ENCODE measurements around the gene CIAO2B.

The CIAO2B gene

GRCh38 chr16:66918803-66919568 is 15.2 kb downstream of the CIAO2B start, which contains the start of gene CDH16:
CDH16 (minus strand) TSS chr16:66918885; CDS start chr16:66918065, 820 bp downstream.
- Histone ChIP-seq H3K27me3 (ENCODE audit: control insufficient read depth, insufficient read depth, low read length) (peaks cover 11% of the 10 kb centered on the region), H3K9ac (ENCODE audit: low read depth, low read length) (no peak within 1 kb of the TSS), H3K9me3 (ENCODE audit: control insufficient read depth, insufficient read depth, low read length) (no peaks in the 10 kb centered on the region), H3K27ac (ENCODE audit: low read depth, low read length) (no peak within 1 kb of the TSS), H3K36me3 (ENCODE audit: control insufficient read depth, insufficient read depth, low read length) (no peaks in the 10 kb centered on the region), H3K4me1 (ENCODE audit: control insufficient read depth, insufficient read depth, low read length) (no peaks in the 10 kb centered on the region), H3K4me3 (ENCODE audit: low read depth, low read length) (no peak within 1 kb of the TSS)

DNA sequence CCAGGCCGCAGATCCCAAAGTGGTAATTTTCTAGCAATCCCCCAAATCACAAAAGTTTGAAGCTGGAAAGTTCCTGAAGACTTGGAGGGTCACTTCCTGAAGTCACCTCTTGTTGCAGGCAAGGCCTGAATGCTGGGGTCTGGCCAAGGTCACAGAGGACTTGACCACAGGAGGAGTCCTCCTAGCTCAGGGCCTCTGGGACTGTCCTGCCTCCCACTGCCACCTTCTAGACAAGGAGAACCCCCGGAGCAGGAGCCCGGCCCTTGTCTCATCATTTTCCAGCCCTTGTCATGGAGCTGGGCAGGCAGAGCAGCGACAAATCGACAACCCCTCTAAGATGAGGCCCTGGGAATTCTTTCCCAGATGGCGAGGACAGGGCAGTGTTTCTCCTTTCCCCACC is 15.8 kb downstream of the CIAO2B start:
- no peaks in the 10 kb centered on the region for H3K9me3 ChIP-seq (ENCODE audit: control insufficient read depth, insufficient read depth, low read length)
- H3K4me3 ChIP-seq (ENCODE audit: low read depth, low read length), result no peak overlapping the region
- H3K27ac ChIP-seq (ENCODE audit: low read depth, low read length), result no peak overlapping the region
- no peak overlapping the region for H3K9ac ChIP-seq (ENCODE audit: low read depth, low read length)
- no peaks in the 10 kb centered on the region for H3K36me3 ChIP-seq (ENCODE audit: control insufficient read depth, insufficient read depth, low read length)
- H3K4me1 ChIP-seq (ENCODE audit: control insufficient read depth, insufficient read depth, low read length), result no peaks in the 10 kb centered on the region
- peaks cover 5% of the 10 kb centered on the region for H3K27me3 ChIP-seq (ENCODE audit: control insufficient read depth, insufficient read depth, low read length)

GRCh38 chr16:66917741-66918140 is 16.5 kb downstream of the CIAO2B start:
- no peak overlapping the region for H3K27ac ChIP-seq (ENCODE audit: low read depth, low read length)
- no peaks in the 10 kb centered on the region for H3K9me3 ChIP-seq (ENCODE audit: control insufficient read depth, insufficient read depth, low read length)

DNA sequence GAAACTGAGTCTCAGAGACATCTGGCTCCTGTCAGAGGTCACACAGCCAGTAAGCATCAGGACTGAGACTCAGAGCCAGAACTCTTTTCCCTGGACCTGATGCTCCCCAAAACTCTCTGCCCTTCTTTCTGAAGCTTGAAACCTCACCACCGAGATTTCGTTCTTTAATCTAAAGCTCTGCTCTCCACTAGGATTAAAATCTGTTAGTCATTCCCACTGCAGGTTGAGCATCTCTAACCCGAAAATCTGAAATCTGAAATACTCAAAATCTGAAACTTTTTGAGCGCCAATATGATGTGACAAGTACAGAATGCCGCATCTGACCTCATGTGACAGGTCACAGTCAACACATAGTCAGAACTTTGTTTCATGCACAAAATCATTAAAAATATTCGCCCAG is 17.7 kb downstream of the CIAO2B start:
- Histone ChIP-seq H3K27me3 (ENCODE audit: control insufficient read depth, insufficient read depth, low read length) (peaks cover 4% of the 10 kb centered on the region), H3K4me1 (ENCODE audit: control insufficient read depth, insufficient read depth, low read length) (no peaks in the 10 kb centered on the region), H3K9me3 (ENCODE audit: control insufficient read depth, insufficient read depth, low read length) (no peaks in the 10 kb centered on the region), H3K4me3 (ENCODE audit: low read depth, low read length) (no peak overlapping the region), H3K9ac (ENCODE audit: low read depth, low read length) (no peak overlapping the region), H3K36me3 (ENCODE audit: control insufficient read depth, insufficient read depth, low read length) (no peaks in the 10 kb centered on the region), H3K27ac (ENCODE audit: low read depth, low read length) (no peak overlapping the region)

More at GRCh38 chr16:66917741-66918140, 16.5 kb downstream of the CIAO2B start:
- Histone ChIP-seq H3K4me1 (ENCODE audit: control insufficient read depth, insufficient read depth, low read length) (no peaks in the 10 kb centered on the region), H3K4me3 (ENCODE audit: low read depth, low read length) (no peak overlapping the region), H3K36me3 (ENCODE audit: control insufficient read depth, insufficient read depth, low read length) (no peaks in the 10 kb centered on the region), H3K27me3 (ENCODE audit: control insufficient read depth, insufficient read depth, low read length) (peaks cover 4% of the 10 kb centered on the region), H3K9ac (ENCODE audit: low read depth, low read length) (no peak overlapping the region)

DNA sequence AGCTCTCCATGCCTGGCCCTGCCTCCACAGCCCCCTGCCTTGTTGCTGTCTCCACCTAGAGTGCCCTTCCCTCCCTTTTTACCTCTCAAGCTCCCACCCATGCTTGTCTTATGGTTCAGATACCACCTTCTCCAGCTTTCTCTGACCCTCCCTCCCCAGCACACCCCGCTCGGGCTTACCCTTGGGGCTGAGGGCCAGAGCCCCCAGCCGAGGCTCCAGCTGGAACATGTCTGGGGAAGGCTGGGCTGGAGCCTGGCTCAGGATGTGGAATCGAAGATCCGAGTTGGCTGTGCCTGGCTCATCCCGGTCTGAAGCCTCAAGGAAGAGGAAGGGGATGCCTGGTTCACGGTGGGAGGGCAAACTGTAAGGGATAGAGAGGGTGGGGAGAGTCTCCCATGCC is 19.2 kb downstream of the CIAO2B start:
- Histone ChIP-seq H3K9me3 (ENCODE audit: control insufficient read depth, insufficient read depth, low read length) (no peaks in the 10 kb centered on the region), H3K27ac (ENCODE audit: low read depth, low read length) (no peak overlapping the region), H3K9ac (ENCODE audit: low read depth, low read length) (no peak overlapping the region), H3K4me1 (ENCODE audit: control insufficient read depth, insufficient read depth, low read length) (no peaks in the 10 kb centered on the region), H3K36me3 (ENCODE audit: control insufficient read depth, insufficient read depth, low read length) (no peaks in the 10 kb centered on the region), H3K4me3 (ENCODE audit: low read depth, low read length) (no peak overlapping the region), H3K27me3 (ENCODE audit: control insufficient read depth, insufficient read depth, low read length) (peaks cover 2% of the 10 kb centered on the region)

- Histone ChIP-seq H3K9ac (ENCODE audit: low read depth, low read length) (no peak overlapping the region), H3K27ac (ENCODE audit: low read depth, low read length) (no peak overlapping the region), H3K4me3 (ENCODE audit: low read depth, low read length) (no peak overlapping the region), H3K4me1 (ENCODE audit: control insufficient read depth, insufficient read depth, low read length) (no peaks in the 10 kb centered on the region), H3K9me3 (ENCODE audit: control insufficient read depth, insufficient read depth, low read length) (no peaks in the 10 kb centered on the region), H3K36me3 (ENCODE audit: control insufficient read depth, insufficient read depth, low read length) (no peaks in the 10 kb centered on the region), H3K27me3 (ENCODE audit: control insufficient read depth, insufficient read depth, low read length) (no peaks in the 10 kb centered on the region; the same call in 1 of the 2 replicates)
Measured at GRCh38 chr16:66914541-66914940, 19.7 kb downstream of the CIAO2B start.

GRCh38 chr16:66913711-66914110 is 20.5 kb downstream of the CIAO2B start:
- H3K9ac ChIP-seq (ENCODE audit: low read depth, low read length), result no peak overlapping the region
- no peak overlapping the region for H3K27ac ChIP-seq (ENCODE audit: low read depth, low read length)
- H3K36me3 ChIP-seq (ENCODE audit: control insufficient read depth, insufficient read depth, low read length), result no peaks in the 10 kb centered on the region
- no peaks in the 10 kb centered on the region for H3K9me3 ChIP-seq (ENCODE audit: control insufficient read depth, insufficient read depth, low read length)
- H3K27me3 ChIP-seq (ENCODE audit: control insufficient read depth, insufficient read depth, low read length), result no peaks in the 10 kb centered on the region
- H3K4me1 ChIP-seq (ENCODE audit: control insufficient read depth, insufficient read depth, low read length), result no peaks in the 10 kb centered on the region
- no peak overlapping the region for H3K4me3 ChIP-seq (ENCODE audit: low read depth, low read length)

- no peaks in the 10 kb centered on the region for H3K36me3 ChIP-seq (ENCODE audit: control insufficient read depth, insufficient read depth, low read length)
- no peak overlapping the region for H3K27ac ChIP-seq (ENCODE audit: low read depth, low read length)
- H3K4me3 ChIP-seq (ENCODE audit: low read depth, low read length), result no peak overlapping the region
- no peaks in the 10 kb centered on the region for H3K4me1 ChIP-seq (ENCODE audit: control insufficient read depth, insufficient read depth, low read length)
- H3K9ac ChIP-seq (ENCODE audit: low read depth, low read length), result no peak overlapping the region
- H3K27me3 ChIP-seq (ENCODE audit: control insufficient read depth, insufficient read depth, low read length), result no peaks in the 10 kb centered on the region
- no peaks in the 10 kb centered on the region for H3K9me3 ChIP-seq (ENCODE audit: control insufficient read depth, insufficient read depth, low read length)
Measured at GRCh38 chr16:66913081-66913480, 21.1 kb downstream of the CIAO2B start.

DNA sequence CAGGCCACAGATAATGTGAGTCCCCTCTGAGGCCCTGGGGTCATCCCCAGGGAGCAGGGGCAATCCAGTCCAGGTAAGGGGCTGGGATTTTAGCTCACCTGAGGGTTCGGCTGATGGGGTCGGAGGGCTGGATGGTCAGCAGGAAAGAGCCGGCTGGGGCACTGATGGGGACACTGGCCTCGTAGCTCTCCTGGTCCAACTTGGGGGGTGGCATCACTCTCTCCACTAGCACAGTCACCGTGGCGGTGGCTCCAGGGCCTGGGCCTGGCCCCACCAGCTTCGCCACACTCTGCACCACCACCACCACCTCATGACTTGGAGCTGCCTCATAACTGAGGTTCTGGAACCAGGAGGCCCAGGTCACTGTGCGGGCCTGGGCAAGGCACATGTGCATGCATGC is 22.4 kb downstream of the CIAO2B start:
- Histone ChIP-seq H3K4me3 (ENCODE audit: low read depth, low read length) (no peak overlapping the region), H3K27me3 (ENCODE audit: control insufficient read depth, insufficient read depth, low read length) (no peaks in the 10 kb centered on the region), H3K36me3 (ENCODE audit: control insufficient read depth, insufficient read depth, low read length) (no peaks in the 10 kb centered on the region), H3K9me3 (ENCODE audit: control insufficient read depth, insufficient read depth, low read length) (no peaks in the 10 kb centered on the region), H3K9ac (ENCODE audit: low read depth, low read length) (no peak overlapping the region), H3K27ac (ENCODE audit: low read depth, low read length) (no peak overlapping the region), H3K4me1 (ENCODE audit: control insufficient read depth, insufficient read depth, low read length) (no peaks in the 10 kb centered on the region)

DNA sequence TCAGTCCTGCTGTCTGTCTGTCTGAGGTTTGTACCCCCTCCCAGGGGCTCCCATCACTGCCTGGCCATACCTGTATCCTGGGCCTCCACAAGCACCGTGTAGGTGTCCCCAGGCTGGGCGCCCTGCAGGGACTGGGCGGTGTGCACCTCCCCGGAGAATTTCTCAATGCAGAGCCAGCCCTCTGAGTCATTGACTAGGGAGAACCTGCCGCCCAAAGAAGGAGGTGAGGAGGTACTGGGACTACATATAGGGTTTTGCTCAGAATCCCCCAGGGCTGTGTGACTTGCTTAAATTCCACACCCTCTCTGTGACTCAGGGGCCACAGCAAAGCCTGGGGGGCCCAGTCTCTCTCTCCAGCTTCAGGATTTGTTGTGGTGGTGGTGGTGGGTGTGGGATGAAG is 23.1 kb downstream of the CIAO2B start:
- Histone ChIP-seq H3K27me3 (ENCODE audit: control insufficient read depth, insufficient read depth, low read length) (no peaks in the 10 kb centered on the region), H3K36me3 (ENCODE audit: control insufficient read depth, insufficient read depth, low read length) (no peaks in the 10 kb centered on the region), H3K27ac (ENCODE audit: low read depth, low read length) (no peak overlapping the region), H3K9me3 (ENCODE audit: control insufficient read depth, insufficient read depth, low read length) (no peaks in the 10 kb centered on the region), H3K4me1 (ENCODE audit: control insufficient read depth, insufficient read depth, low read length) (no peaks in the 10 kb centered on the region), H3K4me3 (ENCODE audit: low read depth, low read length) (no peak overlapping the region), H3K9ac (ENCODE audit: low read depth, low read length) (no peak overlapping the region)

DNA sequence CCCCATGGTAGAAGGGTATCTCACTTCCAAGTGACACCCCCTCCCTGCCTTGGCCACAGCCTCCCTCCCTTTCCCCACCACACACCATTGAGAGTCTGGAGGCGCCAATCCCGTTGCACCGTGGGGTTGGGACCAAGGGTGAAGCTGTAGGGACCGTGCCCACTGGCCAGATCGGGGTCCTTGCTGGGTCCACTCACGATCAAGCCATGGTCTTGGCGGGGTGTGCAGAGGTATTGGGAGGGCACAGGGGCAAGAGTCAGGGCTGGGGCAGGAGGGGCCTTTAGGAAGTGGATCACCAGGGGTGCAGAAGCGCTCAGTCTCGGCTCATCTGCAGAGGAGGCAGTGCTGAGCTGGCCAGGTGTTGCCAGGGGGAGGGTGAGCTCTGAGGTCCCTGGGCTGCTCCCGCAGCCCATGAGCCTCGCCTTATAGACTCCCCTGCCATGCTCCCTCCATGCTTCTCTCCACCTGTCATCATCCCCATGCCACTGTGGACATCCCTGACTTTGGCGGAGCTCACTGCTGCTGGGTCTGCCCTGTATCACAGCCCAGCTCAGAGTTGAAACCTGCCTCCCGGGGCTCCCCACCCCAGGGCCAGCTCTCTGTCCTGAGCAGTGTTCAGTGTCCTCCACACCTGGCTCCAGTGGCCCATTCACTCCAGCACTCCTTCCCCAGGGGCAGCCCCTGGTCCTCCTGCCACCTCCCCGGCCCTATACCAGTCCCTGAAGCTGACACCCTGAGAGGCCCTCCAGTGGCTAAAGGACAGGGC is 23.8 kb downstream of the CIAO2B start:
- H3K9me3 ChIP-seq (ENCODE audit: control insufficient read depth, insufficient read depth, low read length), result no peaks in the 10 kb centered on the region
- no peaks in the 10 kb centered on the region for H3K4me1 ChIP-seq (ENCODE audit: control insufficient read depth, insufficient read depth, low read length)
- H3K36me3 ChIP-seq (ENCODE audit: control insufficient read depth, insufficient read depth, low read length), result no peaks in the 10 kb centered on the region
- no peaks in the 10 kb centered on the region for H3K27me3 ChIP-seq (ENCODE audit: control insufficient read depth, insufficient read depth, low read length)
- no peak overlapping the region for H3K9ac ChIP-seq (ENCODE audit: low read depth, low read length)
- no peak overlapping the region for H3K27ac ChIP-seq (ENCODE audit: low read depth, low read length)
- H3K4me3 ChIP-seq (ENCODE audit: low read depth, low read length), result no peak overlapping the region
